Liver (tissue), 9 donors: Measurements from ENCODE around the gene TPT1. TPM values are rescaled to one million over a fixed set of nuclear protein-coding genes. Genes with fewer than 3 reads are reported as not detected.

ENCODE experiments used
- DNase-seq: peaks from one replicate; pipeline ENCODE4 v3.0.0-alpha.2; 2017; ENCODE audit warnings: low spot score
- H3K27ac ChIP-seq, 2 donors: one replicate each; pipeline ENCODE4 v1.7.0; 2013; ENCODE audit warnings: inconsistent platforms in 2 of 2, low read length in 2 of 2, control low read depth in 1 of 2, low read depth in 1 of 2, mild to moderate bottlenecking in 1 of 2
- H3K27me3 ChIP-seq, 4 donors: one replicate each; pipeline versions ENCODE4 v1.6.1 to v1.7.0; 2013; ENCODE audit warnings: low read length in 3 of 4, inconsistent platforms in 1 of 4, mild to moderate bottlenecking in 1 of 4, moderate library complexity in 1 of 4; ENCODE audit not compliant: control insufficient read depth in 4 of 4, insufficient read depth in 4 of 4
- H3K36me3 ChIP-seq, 4 donors: one replicate each; pipeline versions ENCODE4 v1.6.1 to v1.7.0; 2013; ENCODE audit warnings: low read length in 3 of 4, mild to moderate bottlenecking in 3 of 4, low read depth in 1 of 4, moderate library complexity in 1 of 4; ENCODE audit not compliant: control insufficient read depth in 4 of 4, insufficient read depth in 3 of 4
- H3K4me1 ChIP-seq, 4 donors: one replicate each; pipeline versions ENCODE4 v1.6.1 to v1.7.0; 2013; ENCODE audit warnings: low read length in 3 of 4, mild to moderate bottlenecking in 3 of 4, moderate library complexity in 1 of 4; ENCODE audit not compliant: control insufficient read depth in 4 of 4, insufficient read depth in 4 of 4
- H3K4me3 ChIP-seq, 3 donors: one replicate each; pipeline versions ENCODE4 v1.6.1 to v1.7.0; 2013; ENCODE audit warnings: low read length in 3 of 3, control low read depth in 1 of 3, low read depth in 1 of 3, mild to moderate bottlenecking in 1 of 3
- H3K9ac ChIP-seq, 2 donors: one replicate each; pipeline ENCODE4 v1.7.0; 2013; ENCODE audit warnings: low read length in 2 of 2, mild to moderate bottlenecking in 2 of 2, moderate library complexity in 2 of 2, control low read depth in 1 of 2, low read depth in 1 of 2
- H3K9me3 ChIP-seq, 4 donors: one replicate each; pipeline versions ENCODE4 v1.6.1 to v1.7.0; 2013; ENCODE audit warnings: low read length in 3 of 4; ENCODE audit not compliant: control insufficient read depth in 4 of 4
- CTCF ChIP-seq: fragments of 150-350 bp; IDR thresholded peaks from 2 replicates; pipeline ENCODE4 v1.5.1; 2017; ENCODE audit warnings: improper control_type of control experiment, low read depth, low read length; ENCODE audit not compliant: missing input control
- EGR1 ChIP-seq, 2 donors: IDR thresholded peaks; 2 replicates each; pipeline ENCODE4 v1.6.1; 2016 to 2018; ENCODE audit warnings: antibody characterized with exemption in 2 of 2, low read depth in 2 of 2
- FOXA2 ChIP-seq: IDR thresholded peaks from 2 replicates; pipeline ENCODE4 v1.6.1; 2016; ENCODE audit warnings: antibody characterized with exemption
- HNF4G ChIP-seq: IDR thresholded peaks from 2 replicates; pipeline ENCODE4 v1.6.1; 2016; ENCODE audit warnings: antibody characterized with exemption
- JUND ChIP-seq, 2 donors: IDR thresholded peaks; 2 replicates each; pipeline ENCODE4 v1.6.1; 2016; ENCODE audit warnings: antibody characterized with exemption in 2 of 2
- NR2F2 ChIP-seq: IDR thresholded peaks from 2 replicates; pipeline ENCODE4 v1.6.1; 2016; ENCODE audit warnings: antibody characterized with exemption
- RAD21 ChIP-seq, 2 donors: IDR thresholded peaks; 2 replicates each; pipeline ENCODE4 v1.6.1; 2016; ENCODE audit warnings: antibody characterized with exemption in 2 of 2, mild to moderate bottlenecking in 2 of 2
- RXRA ChIP-seq, 2 donors: IDR thresholded peaks; 2 replicates each; pipeline ENCODE4 v1.6.1; 2017 to 2018; ENCODE audit warnings: antibody characterized with exemption in 2 of 2, mild to moderate bottlenecking in 1 of 2
- SP1 ChIP-seq: IDR thresholded peaks from 2 replicates; pipeline ENCODE4 v1.6.1; 2018; ENCODE audit warnings: antibody characterized with exemption, mild to moderate bottlenecking
- YY1 ChIP-seq: IDR thresholded peaks from 2 replicates; pipeline ENCODE4 v1.6.1; 2016; ENCODE audit warnings: antibody characterized with exemption, mild to moderate bottlenecking
- whole genome bisulfite sequencing: extraction: QIAGEN DNeasy Blood & Tissue Kit; methylation state at CpG from one replicate; pipeline ENCODE4 v1.1.7; 2013; 5-methylcytosine and 5-hydroxymethylcytosine counted together
- polyA plus RNA-seq, 2 donors: library from polyadenylated mRNA; stranded (reverse) in 1 of 2; unstranded in 1 of 2; fragments of 200-250 nt in 1 of 2; fragments of >200 nt in 1 of 2; fragmentation: Nextera tagmentation in 1 of 2; extraction: Ambion mirVana in 1 of 2; gene quantifications; one replicate each; pipeline versions ENCODE4 v1.2.1 to v1.2.3, GENCODE V29; 2013 to 2015
- total RNA-seq, 2 donors: library from RNA; depleted of rRNA; stranded (reverse); fragments of >200 nt; gene quantifications; one replicate each; pipeline ENCODE4 v1.2.3, GENCODE V29; 2014
- TF ChIP-seq, protein P1 (sequence below): IDR thresholded peaks from 2 replicates; pipeline ENCODE4 v1.6.1; 2016; ENCODE audit warnings: antibody characterized with exemption
- TF ChIP-seq, protein P2 (sequence below): IDR thresholded peaks from 2 replicates; pipeline ENCODE4 v1.6.1; 2016; ENCODE audit warnings: antibody characterized with exemption
- TF ChIP-seq, protein P3 (sequence below): IDR thresholded peaks from 2 replicates; pipeline ENCODE4 v1.6.1; 2016; ENCODE audit warnings: antibody characterized with exemption, mild to moderate bottlenecking
- TF ChIP-seq, protein P4 (sequence below): IDR thresholded peaks from 2 replicates; pipeline ENCODE4 v1.6.1; 2016; ENCODE audit warnings: antibody characterized with exemption
- donor health status: healthy.
- donor health status: healthy.
- donor health status: healthy.
- donor health status: healthy.
- donor health status: healthy.

The TPT1 gene
- total and polyA plus RNA-seq, 4 donors: 1,382 to 2,885 (median 1,815) TPM

- Histone ChIP-seq H3K9me3 (no peaks in the 10 kb centered on the region), H3K27me3 (no peaks in the 10 kb centered on the region), H3K4me1 (peaks cover 0 to 7% (median 3%) of the 10 kb centered on the region in 4 donors), H3K9ac (no peak overlapping the region), H3K27ac (no peak overlapping the region), H3K4me3 (no peak overlapping the region), H3K36me3 (no peaks in the 10 kb centered on the region)
- 89% methylated on average over 5 of the region's 5 CpGs for WGBS
- DNase-seq: no peak
- TF ChIP-seq RAD21 (IDR thresholded peaks at IDR 0.05) (no peak), JUND (IDR thresholded peaks at IDR 0.05) (no peak), EGR1 (IDR thresholded peaks at IDR 0.05; ENCODE audit: low read depth in 2 of 2) (no peak), NR2F2 (no peak), SP1 (no peak), RXRA (IDR thresholded peaks at IDR 0.05) (no peak), YY1 (no peak), CTCF (no peak), FOXA2 (no peak), HNF4G (no peak)
- TF ChIP-seq, protein P1, sequence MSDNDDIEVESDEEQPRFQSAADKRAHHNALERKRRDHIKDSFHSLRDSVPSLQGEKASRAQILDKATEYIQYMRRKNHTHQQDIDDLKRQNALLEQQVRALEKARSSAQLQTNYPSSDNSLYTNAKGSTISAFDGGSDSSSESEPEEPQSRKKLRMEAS: no peak
- TF ChIP-seq, protein P2, sequence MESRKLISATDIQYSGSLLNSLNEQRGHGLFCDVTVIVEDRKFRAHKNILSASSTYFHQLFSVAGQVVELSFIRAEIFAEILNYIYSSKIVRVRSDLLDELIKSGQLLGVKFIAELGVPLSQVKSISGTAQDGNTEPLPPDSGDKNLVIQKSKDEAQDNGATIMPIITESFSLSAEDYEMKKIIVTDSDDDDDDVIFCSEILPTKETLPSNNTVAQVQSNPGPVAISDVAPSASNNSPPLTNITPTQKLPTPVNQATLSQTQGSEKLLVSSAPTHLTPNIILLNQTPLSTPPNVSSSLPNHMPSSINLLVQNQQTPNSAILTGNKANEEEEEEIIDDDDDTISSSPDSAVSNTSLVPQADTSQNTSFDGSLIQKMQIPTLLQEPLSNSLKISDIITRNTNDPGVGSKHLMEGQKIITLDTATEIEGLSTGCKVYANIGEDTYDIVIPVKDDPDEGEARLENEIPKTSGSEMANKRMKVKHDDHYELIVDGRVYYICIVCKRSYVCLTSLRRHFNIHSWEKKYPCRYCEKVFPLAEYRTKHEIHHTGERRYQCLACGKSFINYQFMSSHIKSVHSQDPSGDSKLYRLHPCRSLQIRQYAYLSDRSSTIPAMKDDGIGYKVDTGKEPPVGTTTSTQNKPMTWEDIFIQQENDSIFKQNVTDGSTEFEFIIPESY: no peak
- TF ChIP-seq, protein P3, sequence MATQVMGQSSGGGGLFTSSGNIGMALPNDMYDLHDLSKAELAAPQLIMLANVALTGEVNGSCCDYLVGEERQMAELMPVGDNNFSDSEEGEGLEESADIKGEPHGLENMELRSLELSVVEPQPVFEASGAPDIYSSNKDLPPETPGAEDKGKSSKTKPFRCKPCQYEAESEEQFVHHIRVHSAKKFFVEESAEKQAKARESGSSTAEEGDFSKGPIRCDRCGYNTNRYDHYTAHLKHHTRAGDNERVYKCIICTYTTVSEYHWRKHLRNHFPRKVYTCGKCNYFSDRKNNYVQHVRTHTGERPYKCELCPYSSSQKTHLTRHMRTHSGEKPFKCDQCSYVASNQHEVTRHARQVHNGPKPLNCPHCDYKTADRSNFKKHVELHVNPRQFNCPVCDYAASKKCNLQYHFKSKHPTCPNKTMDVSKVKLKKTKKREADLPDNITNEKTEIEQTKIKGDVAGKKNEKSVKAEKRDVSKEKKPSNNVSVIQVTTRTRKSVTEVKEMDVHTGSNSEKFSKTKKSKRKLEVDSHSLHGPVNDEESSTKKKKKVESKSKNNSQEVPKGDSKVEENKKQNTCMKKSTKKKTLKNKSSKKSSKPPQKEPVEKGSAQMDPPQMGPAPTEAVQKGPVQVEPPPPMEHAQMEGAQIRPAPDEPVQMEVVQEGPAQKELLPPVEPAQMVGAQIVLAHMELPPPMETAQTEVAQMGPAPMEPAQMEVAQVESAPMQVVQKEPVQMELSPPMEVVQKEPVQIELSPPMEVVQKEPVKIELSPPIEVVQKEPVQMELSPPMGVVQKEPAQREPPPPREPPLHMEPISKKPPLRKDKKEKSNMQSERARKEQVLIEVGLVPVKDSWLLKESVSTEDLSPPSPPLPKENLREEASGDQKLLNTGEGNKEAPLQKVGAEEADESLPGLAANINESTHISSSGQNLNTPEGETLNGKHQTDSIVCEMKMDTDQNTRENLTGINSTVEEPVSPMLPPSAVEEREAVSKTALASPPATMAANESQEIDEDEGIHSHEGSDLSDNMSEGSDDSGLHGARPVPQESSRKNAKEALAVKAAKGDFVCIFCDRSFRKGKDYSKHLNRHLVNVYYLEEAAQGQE: no peak
- TF ChIP-seq, protein P4, sequence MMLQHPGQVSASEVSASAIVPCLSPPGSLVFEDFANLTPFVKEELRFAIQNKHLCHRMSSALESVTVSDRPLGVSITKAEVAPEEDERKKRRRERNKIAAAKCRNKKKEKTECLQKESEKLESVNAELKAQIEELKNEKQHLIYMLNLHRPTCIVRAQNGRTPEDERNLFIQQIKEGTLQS: no peak
Measured at GRCh38 chr13:45373162-45373547, 32.2 kb upstream of the TPT1 start.
